HUES64 (cell line): Measurements from ENCODE around the gene AACS.
"Not testable (repeated sequence)": the region's sequence is repeated elsewhere in the genome, so short reads cannot be mapped to it uniquely, and the experiment has no call there.

Experiments used
- H3K27ac ChIP-seq: 2 replicates; pipeline ENCODE4 v1.7.0; 2013; ENCODE audit warnings: low read depth, low read length, inconsistent platforms
- H3K27me3 ChIP-seq: 2 replicates; pipeline ENCODE4 v1.6.1; 2013; ENCODE audit warnings: mild to moderate bottlenecking, low read length; ENCODE audit not compliant: insufficient read depth
- H3K36me3 ChIP-seq: 2 replicates; pipeline ENCODE4 v1.6.1; 2013; ENCODE audit warnings: mild to moderate bottlenecking, low read length; ENCODE audit not compliant: insufficient read depth
- H3K4me1 ChIP-seq: 2 replicates; pipeline ENCODE4 v1.6.1; 2013; ENCODE audit warnings: mild to moderate bottlenecking, low read length, moderate library complexity; ENCODE audit not compliant: insufficient read depth
- H3K4me3 ChIP-seq: 2 replicates; pipeline ENCODE4 v1.5.1; 2013; ENCODE audit warnings: mild to moderate bottlenecking, low read length, moderate library complexity
- H3K9ac ChIP-seq: 2 replicates; pipeline ENCODE4 v1.6.1; 2013; ENCODE audit warnings: mild to moderate bottlenecking, low read depth, low read length
- H3K9me3 ChIP-seq: 2 replicates; pipeline ENCODE4 v1.6.1; 2013; ENCODE audit warnings: low read depth, low read length; ENCODE audit not compliant: insufficient read depth
- WGBS: fragments of 150-250, 120-280 bp; methylation state at CpG from one replicate; pipeline ENCODE4 v1.1.7; 2013; ENCODE audit warnings: missing lambda C conversion rate; 5-methylcytosine and 5-hydroxymethylcytosine counted together

Gene AACS

GRCh38 chr12:125074294-125074693 is 9.1 kb downstream of the AACS start:
- H3K4me1 ChIP-seq, H3K27me3 ChIP-seq, H3K4me3 ChIP-seq, H3K27ac ChIP-seq, H3K9me3 ChIP-seq, H3K9ac ChIP-seq: not testable (repeated sequence)
- H3K36me3 ChIP-seq = peaks cover 56% of the 10 kb centered on the region
- WGBS = 97% methylated on average over 1 of the region's 2 CpGs

GRCh38 chr12:125076103-125076502 is 10.9 kb downstream of the AACS start:
- Histone ChIP-seq H3K9ac (no peak overlapping the region), H3K9me3 (no peaks in the 10 kb centered on the region), H3K36me3 (peaks cover 61% of the 10 kb centered on the region), H3K27ac (no peak overlapping the region), H3K4me3 (no peak overlapping the region), H3K4me1 (no peaks in the 10 kb centered on the region), H3K27me3 (no peaks in the 10 kb centered on the region)
- WGBS = 97% methylated on average over 6 of the region's 6 CpGs

DNA sequence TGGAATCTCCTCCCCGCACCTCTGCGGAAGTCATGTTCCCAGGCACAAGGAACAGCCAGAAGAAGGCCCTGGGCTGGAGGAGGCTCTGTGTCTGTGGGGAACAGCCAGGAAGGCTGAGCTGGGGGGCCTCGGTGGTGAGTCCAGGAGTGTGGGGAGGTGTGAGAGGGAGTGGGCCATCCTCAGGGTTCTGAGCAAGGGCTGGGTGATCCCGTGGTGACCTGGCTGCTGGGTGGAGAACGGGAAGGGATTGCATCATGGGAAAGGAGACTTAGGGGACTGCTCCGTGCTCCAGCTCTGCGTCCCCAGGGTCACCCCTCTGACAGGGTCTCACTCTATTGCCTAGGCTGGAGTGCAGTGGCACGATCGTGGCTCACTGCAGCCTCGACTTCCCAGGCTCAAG is 13.8 kb downstream of the AACS start:
- H3K4me1 ChIP-seq = no peaks in the 10 kb centered on the region
- WGBS = 97% methylated on average over 10 of the region's 10 CpGs
- H3K9ac ChIP-seq = no peak overlapping the region

DNA sequence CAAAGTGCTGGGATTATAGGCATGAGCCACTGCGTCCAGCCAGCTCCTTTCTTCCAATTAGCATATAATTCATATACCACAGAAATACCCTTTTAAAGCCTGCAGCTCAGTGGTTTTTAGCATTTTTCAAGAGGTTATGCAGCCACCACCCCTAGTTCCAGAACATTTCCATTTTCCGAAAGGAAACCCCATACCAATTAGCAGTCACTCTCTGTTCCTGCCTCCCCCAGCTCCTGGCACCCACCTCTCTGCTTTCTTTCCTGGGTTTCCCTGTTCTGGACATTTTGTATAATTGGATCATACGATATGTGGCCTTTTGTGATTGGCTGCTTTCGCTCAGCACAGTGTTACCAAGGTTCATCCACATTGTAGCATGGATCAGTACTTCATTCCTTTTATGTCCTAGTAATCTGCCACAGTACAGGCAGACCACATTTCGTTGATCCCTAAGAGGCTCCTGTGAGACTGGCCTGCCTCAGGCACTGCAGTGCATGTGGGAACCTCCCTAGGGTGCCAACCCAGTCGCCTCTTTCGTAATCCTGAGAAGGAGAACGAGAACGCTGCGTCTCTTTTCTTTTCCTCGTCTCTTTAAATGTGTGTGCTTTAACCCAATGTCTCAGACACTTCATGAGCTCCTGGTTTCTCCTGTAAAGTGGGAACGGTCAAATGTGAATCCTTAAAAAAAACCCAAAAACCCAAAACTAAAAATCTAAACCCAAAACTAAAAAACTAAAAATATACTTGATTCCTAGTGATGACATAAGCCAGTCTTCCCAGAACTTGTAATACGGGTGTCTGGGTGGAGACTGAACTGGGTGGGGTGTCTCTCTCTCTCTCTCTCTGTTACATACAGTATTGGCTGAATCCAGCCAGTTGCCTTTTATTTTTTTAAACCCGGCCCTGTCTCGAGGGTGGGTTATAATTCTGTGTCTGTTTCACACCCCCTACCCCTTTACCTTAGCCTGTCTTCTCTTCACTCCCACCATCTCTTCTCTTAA is 14.7 kb downstream of the AACS start:
- H3K4me3 ChIP-seq = no peak overlapping the region
- no peaks in the 10 kb centered on the region for H3K9me3 ChIP-seq
- no peak overlapping the region for H3K27ac ChIP-seq
- no peaks in the 10 kb centered on the region for H3K4me1 ChIP-seq
- WGBS = 95% methylated on average over 15 of the region's 15 CpGs
- no peak overlapping the region for H3K9ac ChIP-seq
- no peaks in the 10 kb centered on the region for H3K27me3 ChIP-seq
- H3K36me3 ChIP-seq = peaks cover 61% of the 10 kb centered on the region

More for the DNA sequence above, 13.8 kb downstream of the AACS start:
- Histone ChIP-seq H3K36me3 (peaks cover 58% of the 10 kb centered on the region), H3K27me3 (no peaks in the 10 kb centered on the region), H3K27ac (no peak overlapping the region), H3K4me3 (no peak overlapping the region), H3K9me3 (no peaks in the 10 kb centered on the region)

DNA sequence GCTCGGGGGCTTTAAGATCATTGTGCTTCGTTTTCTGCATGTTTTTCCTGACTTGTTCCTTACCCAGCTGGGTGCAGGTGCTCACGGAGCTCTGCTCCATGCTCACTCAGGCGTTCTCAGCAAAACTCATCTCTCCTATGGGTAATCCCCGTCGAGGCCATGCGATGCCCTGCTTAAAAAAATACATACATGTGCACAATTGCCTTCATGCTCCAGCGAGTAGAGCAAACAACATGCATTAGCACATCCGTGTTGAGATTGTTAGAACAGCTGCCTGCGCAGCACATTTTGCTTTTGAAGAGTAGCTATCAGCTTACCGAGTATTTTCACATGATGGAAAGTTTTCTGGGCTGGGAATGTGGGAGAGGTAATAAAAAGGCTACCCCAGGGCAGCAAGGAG is 16.2 kb downstream of the AACS start:
- Histone ChIP-seq H3K9me3 (no peaks in the 10 kb centered on the region), H3K27ac (no peak overlapping the region), H3K4me3 (no peak overlapping the region), H3K9ac (no peak overlapping the region), H3K36me3 (peaks cover 66% of the 10 kb centered on the region), H3K4me1 (no peaks in the 10 kb centered on the region), H3K27me3 (no peaks in the 10 kb centered on the region)
- 94% methylated on average over 11 of the region's 11 CpGs for WGBS

DNA sequence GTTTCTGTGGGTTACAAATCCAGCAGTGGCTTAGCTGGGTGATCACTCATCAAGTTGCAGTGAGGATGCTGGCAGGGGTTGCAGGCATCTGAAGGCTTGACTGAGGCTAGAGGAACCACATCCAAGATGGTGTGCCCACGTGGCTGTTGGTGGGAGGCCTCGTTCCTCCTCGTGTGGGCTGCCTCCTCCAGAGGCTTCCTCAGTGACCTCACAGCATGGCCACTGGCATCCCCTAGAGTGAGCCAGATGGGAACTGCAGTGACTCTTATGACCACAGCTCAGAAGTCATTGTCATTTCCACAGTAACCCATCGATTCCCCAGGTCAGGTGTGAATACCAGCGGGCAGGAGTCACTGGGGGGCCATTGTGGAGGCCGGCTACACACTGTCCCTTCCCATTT is 17.8 kb downstream of the AACS start:
- Histone ChIP-seq H3K36me3 (peaks cover 68% of the 10 kb centered on the region), H3K4me1 (no peaks in the 10 kb centered on the region), H3K4me3 (no peak overlapping the region), H3K9me3 (no peaks in the 10 kb centered on the region), H3K27me3 (no peaks in the 10 kb centered on the region), H3K27ac (no peak overlapping the region), H3K9ac (no peak overlapping the region)
- WGBS = 78% methylated on average over 6 of the region's 6 CpGs

- not testable (repeated sequence) for H3K9ac ChIP-seq, H3K4me3 ChIP-seq, H3K27me3 ChIP-seq, H3K9me3 ChIP-seq, H3K4me1 ChIP-seq, H3K27ac ChIP-seq
- WGBS = 78% methylated on average over 6 of the region's 6 CpGs
- H3K36me3 ChIP-seq = peaks cover 86% of the 10 kb centered on the region
These were observed 23.0 kb downstream of the AACS start for GRCh38 chr12:125088199-125088598.

DNA sequence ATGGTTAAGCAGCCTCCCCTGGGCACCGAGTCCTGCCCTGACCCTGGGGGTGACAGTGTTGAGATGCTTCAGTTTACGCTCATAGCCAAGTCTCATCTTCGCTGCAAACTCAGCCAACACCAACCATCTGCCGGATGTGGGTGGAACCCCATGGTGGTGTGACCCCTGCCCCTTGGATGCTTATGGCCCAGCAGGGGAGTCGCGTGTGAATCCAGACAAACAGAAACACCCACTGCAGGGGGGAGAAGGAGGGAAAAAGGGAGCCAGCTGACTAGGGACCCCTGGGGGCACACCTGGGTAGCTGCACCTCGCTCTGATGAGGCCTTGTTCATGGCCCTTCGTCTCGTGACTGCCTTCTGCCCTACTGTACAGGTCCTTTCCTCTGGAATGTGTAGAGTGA is 23.8 kb downstream of the AACS start:
- Histone ChIP-seq H3K27me3 (no peaks in the 10 kb centered on the region), H3K27ac (no peak overlapping the region), H3K9ac (no peak overlapping the region), H3K4me1 (no peaks in the 10 kb centered on the region), H3K9me3 (no peaks in the 10 kb centered on the region), H3K36me3 (peaks cover 89% of the 10 kb centered on the region), H3K4me3 (no peak overlapping the region)
- 85% methylated on average over 9 of the region's 9 CpGs for WGBS

GRCh38 chr12:125089626-125090025 is 24.4 kb downstream of the AACS start:
- 97% methylated on average over 1 of the region's 1 CpG for WGBS

DNA sequence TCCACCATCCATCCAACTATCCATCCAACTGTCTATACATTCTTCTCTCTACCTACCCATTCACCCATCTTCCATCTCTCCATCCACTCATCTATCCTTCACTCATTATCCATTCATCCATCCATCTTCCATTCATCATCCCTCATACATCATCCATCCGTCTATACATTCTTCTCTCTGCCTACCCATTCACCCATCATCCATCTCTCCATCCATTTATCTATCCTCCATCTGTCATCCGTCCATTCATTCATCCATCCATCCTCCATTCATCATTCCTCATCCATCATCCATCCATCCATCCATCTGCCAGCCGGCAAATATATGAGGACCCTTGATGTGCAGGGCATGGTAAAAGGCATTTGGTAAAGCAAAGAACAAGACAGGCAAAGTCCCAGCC is 25.2 kb downstream of the AACS start:
- 94% methylated on average over 3 of the region's 3 CpGs for WGBS
- H3K4me1 ChIP-seq = no peaks in the 10 kb centered on the region
- no peak overlapping the region for H3K9ac ChIP-seq
- H3K27ac ChIP-seq = no peak overlapping the region
- H3K36me3 ChIP-seq = peaks cover 92% of the 10 kb centered on the region
- H3K9me3 ChIP-seq = no peaks in the 10 kb centered on the region
- no peaks in the 10 kb centered on the region for H3K27me3 ChIP-seq
- H3K4me3 ChIP-seq = no peak overlapping the region

More at GRCh38 chr12:125089626-125090025, 24.4 kb downstream of the AACS start:
- H3K4me3 ChIP-seq = no peak overlapping the region
- no peaks in the 10 kb centered on the region for H3K4me1 ChIP-seq
- H3K27me3 ChIP-seq = no peaks in the 10 kb centered on the region
- peaks cover 93% of the 10 kb centered on the region for H3K36me3 ChIP-seq
- no peak overlapping the region for H3K9ac ChIP-seq
- no peaks in the 10 kb centered on the region for H3K9me3 ChIP-seq
- H3K27ac ChIP-seq = no peak overlapping the region

- Histone ChIP-seq H3K9me3 (no peaks in the 10 kb centered on the region), H3K4me3 (no peak overlapping the region), H3K9ac (no peak overlapping the region), H3K27ac (no peak overlapping the region), H3K36me3 (peaks cover 86% of the 10 kb centered on the region), H3K4me1 (no peaks in the 10 kb centered on the region), H3K27me3 (no peaks in the 10 kb centered on the region)
- 97% methylated on average over 18 of the region's 18 CpGs for WGBS
These were observed 26.2 kb downstream of the AACS start for GRCh38 chr12:125091401-125091800.
